Fibroblast of the conjunctiva (primary cell): ENCODE data around the gene SNX6.
"Not testable (repeated sequence)": the region's sequence is repeated elsewhere in the genome, so short reads cannot be mapped to it uniquely, and the experiment has no call there.

Experiments
- DNase-seq: peaks from one replicate; pipeline ENCODE4 v3.0.0-alpha.2; 2010; ENCODE audit warnings: low read depth

Gene SNX6

DNA sequence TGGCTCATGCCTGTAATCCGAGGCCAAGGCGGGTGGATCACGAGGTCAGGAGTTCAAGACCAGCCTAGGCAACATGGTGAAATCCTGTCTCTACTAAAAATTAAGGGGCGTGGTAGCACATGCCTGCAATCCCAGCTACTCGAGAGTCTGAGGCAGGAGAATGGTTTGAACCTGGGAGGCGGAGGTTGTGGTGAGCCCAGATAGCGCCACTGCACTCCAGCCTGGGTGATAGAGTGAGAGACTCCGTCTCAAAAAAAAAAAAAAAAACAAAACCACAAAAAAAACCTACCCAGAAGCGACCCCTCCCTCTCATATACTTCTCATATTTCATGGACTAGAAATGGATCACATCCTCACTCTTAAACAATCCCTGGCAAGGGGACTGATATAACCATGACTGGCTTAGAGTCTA, 4.4 kb upstream of the SNX6 start:
- DNase-seq = not testable (repeated sequence)

DNA sequence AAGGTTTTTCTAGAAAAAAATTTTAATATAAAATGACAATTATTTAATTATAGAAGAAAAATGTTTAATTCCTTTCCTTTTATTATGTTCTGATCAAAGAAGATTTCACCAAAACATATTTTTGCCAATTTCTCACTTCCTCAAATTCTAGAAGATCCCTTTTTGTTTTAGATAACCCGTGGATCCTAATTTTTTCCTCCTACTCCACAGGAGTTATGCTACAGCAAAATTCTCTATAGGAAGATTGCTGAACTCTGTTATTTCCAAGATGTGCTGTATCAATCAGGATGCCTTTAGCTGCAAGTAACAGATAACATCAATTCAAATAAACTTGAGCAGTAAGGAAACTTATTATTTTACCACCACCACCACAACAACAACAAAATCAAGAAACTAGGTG, 3.8 kb upstream of the SNX6 start:
- no peak for DNase-seq

DNA sequence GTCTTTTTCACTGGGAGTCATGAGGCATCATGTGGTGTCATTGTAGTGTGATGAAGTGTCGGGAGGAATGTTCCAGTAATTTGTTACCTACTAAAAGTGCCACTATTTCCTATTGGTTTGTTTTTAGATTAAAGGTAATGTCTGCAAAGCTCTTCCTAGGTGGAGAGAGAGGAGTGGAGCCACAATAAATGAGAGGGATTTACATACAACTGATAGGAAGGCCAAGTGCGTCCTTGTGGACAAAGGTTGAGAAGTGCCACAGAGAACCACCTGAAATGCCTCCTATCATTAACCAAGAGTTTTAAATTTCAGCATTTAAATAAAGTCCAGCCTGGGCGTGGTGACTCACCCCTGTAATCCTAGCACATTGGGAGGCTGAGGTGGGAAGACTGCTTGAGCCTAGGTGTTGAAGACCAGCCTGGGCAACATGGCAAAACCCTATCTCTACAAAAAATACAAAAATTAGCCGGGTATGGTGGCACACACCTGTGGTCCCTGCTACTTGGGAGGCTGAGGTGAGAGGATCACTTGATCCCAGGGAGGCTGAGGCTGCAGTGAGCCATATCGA, 2.5 kb upstream of the SNX6 start:
- DNase-seq = no peak

GRCh38 chr14:34629344-34629656, 648 bp downstream of the SNX6 start:
- no peak for DNase-seq

DNA sequence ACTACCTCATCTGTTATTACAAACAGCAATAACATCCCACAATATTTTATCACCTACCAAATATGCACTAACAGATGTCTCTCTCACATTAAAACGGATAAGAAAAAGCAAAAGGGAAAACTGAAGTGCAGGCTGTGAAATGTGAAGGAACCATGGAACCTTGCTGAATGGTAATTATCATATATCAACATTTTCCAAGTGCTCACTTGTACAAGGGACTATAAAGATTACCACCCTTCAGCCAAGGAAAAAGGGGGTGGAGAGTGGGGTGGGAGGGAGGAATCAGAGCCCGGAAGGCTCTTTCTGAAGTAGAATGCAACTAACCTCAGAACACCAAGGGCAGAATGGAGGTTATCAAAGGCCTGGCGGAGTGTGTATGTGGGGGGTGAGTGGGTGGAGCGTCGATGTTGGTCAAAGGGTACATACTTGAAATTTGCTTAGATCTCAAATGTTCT, 1.2 kb downstream of the SNX6 start:
- DNase-seq = no peak

DNA sequence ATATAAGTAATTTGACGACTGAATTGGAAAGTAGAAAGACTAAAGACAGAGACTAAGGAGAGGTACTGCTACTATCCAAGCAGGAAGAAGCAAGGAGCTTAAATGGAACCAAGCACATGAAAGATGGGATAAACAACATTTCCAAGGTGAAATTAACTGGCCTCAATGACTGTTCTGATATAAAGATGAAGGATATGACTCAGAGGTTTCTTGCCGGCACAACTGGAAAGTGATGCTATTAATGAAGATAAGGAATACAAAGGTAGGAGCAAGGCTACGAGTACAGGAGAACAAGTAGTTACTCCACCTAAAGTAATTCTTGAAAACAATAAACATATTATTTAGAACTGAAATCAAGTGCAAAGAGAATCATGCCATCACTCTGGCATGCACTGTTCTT, 6.4 kb downstream of the SNX6 start:
- no peak for DNase-seq

DNA sequence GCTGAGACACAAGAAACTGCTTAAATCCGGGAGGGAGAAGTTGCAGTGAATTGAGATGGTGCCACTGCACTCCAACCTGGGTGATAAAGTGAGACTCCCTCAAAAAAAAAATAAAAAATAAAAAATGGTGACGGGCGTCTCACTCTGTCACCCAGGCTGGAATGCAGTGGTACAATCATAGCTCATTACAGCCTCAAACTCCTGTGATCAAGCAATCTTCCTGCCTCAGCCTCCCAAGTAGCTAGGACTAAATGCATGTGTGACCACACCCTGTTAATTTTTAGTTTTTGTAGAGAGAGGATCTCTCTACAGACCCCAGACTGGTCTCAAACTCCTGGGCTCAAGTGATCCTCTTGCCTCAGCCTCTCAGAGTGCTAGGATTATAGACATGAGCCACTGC, 9.1 kb downstream of the SNX6 start:
- no peak for DNase-seq

DNA sequence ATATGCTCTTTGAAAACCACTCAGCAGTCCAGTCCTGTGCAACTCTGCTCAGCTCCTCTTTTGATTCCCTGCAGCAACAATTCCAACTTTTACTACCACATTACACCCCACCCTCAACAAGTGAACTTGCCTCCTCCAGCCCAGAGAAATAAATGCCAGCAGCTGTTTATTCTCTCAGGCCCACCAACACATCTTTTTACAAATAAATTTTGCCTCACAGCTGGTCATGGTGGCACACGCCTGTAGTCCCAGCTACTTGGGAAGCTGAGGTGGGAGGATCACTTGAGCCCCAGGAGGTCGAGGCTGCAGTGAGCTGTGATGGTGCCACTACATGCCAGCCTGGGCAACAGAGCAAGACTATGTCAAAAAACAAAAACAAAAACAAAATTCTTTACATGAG, 9.8 kb downstream of the SNX6 start:
- DNase-seq = no peak

DNA sequence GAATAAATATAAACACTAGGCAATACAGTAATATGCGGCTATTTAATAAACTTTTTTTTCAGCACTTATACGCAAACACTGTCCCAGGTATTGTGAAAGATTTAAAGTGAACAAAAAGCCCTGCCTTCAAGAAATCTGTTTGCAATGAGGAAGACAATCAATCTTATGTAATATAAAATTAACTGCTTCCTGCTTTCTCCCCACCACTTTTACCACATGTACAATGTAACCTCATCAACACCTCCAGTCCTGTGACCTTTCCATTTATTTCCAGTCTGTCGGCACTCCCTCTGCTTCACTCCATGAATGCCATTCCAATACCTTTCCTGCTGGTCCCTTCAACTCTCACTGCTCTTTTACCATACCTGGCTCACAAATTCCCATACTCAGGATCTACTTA, 10.5 kb downstream of the SNX6 start:
- DNase-seq = no peak

DNA sequence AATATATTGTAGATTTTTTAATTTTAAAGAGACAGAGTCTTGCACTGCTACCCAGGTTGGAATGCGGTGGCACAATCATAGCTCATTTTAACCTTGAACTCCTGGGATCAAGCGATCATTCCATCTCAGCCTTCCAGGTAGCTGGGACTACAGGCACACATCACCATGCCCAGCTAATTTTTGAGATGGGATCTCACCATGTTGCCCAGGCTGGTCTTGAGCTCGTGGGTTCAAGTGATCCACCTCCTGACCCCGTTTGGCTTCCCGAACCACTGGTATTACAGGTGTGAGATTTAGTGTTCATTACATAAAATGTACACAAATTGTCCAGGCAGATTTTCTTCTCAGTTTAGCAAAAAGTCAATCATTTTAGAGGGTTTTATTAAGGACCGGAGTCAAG, 13.6 kb downstream of the SNX6 start:
- DNase-seq = no peak

DNA sequence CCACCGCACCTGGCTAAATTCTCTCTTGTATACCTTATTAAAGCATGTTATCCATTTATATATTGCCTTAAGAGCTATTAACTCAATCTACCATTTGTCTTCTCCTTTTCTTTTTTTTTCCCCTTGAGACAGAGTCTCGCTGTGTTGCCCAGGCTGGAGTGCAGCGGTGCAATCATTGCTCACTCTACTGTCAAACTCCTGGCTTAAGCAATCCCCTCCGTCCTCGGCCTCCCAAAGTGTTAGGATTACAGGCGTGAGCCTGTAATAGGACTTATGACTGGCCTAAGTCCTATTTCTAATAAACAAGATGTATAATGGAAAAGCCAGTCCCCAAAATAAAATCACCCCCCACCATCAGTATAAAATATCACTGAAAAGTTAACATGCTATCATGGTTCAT, 14.4 kb downstream of the SNX6 start:
- DNase-seq = no peak

DNA sequence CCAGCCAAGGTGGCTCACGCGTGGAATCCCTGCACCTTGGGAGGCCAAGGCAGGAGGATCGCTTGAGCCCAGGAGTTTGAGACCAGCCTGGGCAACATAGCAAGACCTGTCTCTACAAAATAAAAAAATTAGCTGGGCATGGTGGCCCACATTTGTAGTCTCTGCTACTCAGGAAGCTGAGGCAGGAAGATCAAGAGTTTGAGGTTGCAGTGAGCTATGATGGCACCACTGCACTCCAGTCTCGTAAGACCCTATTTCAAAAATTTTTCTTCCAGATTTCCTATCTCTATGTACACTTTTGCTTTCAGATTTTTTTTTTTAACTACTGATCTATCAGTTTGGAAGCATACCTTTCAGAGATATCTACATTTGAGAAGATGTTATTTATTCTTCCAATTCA, 15.3 kb downstream of the SNX6 start:
- DNase-seq = no peak

GRCh38 chr14:34610101-34610500, 19.8 kb downstream of the SNX6 start:
- DNase-seq = no peak

DNA sequence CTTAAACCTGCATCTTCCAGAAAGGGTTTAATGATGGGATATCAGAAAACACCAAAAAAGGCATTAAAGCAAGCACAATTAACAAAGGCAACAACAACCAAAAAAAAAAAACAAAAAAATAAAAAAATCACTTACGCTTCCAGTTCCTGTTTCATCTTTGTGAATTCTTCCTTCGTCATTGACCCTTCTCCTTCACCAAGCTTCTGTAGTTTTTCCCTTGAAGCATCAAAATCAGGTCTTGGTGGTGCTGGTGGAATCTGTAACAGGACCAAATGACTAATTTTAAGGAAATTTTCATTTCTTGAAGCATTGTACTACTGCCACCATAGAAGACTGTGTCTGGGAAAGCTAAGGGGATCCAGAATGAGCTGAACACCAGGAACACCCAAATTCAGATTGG, 24.5 kb downstream of the SNX6 start:
- DNase-seq = no peak

GRCh38 chr14:34604995-34605394, 25.0 kb downstream of the SNX6 start:
- no peak for DNase-seq

- DNase-seq = no peak
Observed at GRCh38 chr14:34596891-34597290, 33.1 kb downstream of the SNX6 start.

DNA sequence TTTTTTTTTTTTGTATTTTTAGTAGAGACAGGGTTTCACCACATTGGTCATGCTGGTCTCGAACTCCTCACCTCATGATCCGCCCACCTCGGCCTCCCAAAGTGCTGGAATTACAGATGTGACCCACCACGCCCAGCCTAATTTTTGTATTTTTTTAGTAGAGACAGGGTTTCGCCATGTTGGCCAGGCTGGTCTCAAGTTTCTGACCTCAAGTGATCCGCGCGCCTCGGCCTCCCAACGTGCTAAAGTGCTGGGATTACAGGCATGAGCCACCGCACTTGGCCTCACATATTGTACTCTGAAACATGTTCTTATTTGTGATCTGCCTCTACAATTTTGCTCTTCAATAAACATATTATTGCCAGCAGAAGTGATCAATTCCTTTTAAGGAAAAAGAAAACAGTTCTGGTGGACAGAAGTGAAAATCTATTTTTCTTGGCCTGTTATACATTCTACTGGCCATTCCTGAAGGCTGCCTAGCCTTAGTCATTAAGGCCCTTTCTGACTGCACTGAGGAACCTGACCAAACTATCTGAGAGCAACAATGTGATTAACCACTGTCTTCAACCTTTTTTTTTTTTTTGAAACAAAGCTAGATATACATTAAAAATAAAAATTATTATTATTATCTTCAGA, 36.1 kb downstream of the SNX6 start:
- DNase-seq = peak; percentile 75

- DNase-seq = no peak
Observed at GRCh38 chr14:34592623-34593022, 37.3 kb downstream of the SNX6 start.

DNA sequence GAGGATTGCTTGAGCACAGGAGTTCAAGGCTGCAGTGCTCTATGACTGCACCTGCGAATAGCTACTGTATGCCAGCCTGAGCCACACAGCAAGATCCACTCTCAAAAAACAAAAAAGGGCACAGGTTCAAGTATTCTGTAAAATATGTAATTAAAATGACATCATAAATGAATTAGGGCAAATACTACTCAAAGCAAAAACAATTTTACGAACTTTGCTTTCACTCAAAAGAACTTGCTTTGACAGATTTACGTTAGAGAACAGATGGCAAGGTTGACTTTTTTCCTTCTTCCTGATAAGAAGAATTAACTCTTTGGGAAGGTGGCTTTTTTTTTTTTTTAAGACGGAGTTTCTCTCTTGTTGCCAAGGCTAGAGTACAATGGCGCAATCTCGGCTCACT, 46.4 kb downstream of the SNX6 start:
- no peak for DNase-seq

DNA sequence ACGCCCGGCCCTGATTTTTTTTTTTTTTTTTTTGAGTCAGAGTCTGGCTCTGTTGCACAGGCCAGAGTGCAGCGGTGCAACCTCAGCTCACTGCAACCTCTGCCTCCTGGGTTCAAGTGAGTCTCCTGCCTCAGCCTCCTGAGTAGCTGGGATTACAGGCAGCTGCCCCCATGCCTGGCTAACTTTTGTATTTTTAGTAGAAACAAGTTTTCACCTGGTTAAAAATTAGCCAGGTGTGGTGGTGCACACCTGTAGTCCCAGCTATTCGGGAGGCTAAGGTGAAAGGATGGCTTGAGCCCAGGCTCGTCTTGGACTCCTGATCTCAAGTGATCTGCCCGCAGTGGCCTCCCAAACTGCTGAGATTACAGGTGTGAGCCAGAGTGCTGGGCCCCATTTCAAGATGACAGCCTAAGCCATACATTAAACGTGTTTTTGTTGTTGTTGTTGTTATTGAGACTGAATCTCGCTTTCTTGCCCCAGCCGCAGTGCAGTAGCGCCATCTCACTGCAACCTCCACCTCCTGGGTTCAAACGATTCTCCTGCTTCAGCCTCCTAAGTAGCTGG, 47.7 kb downstream of the SNX6 start:
- no peak for DNase-seq

GRCh38 chr14:34580381-34580780, 49.6 kb downstream of the SNX6 start:
- DNase-seq = no peak

DNA sequence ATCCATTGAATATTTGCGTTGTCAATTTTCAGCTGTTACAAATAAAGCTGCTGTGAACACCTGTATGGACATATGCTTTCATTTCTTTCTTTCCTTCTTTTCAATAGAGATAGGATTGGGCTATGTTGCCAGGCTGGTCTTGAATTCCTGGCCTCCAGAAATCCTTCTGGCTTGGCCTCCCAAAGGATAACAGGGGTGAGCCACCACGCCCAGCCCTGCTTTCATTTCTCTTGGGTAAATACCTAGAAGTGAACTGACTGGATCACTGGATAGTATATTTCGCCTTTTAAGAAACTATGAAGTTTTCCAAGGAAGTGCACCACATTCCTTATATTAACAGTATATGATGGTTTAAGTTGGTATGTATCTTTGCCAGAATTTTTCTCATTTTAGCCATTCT, 58.2 kb downstream of the SNX6 start:
- no peak for DNase-seq

GRCh38 chr14:34569750-34570149, 60.2 kb downstream of the SNX6 start:
- no peak for DNase-seq

GRCh38 chr14:34568803-34569202, 61.1 kb downstream of the SNX6 start:
- no peak for DNase-seq
